ENCODE measurements around the gene PLD5. TPM values are rescaled to one million over a fixed set of nuclear protein-coding genes. Genes with fewer than 3 reads are reported as not detected.

The PLD5 gene
- total and polyA plus RNA-seq, 2 of the 13 experiments (the other 11 are each of a cell fraction or from before 2014, with no cell fraction given), result not detected

DNA sequence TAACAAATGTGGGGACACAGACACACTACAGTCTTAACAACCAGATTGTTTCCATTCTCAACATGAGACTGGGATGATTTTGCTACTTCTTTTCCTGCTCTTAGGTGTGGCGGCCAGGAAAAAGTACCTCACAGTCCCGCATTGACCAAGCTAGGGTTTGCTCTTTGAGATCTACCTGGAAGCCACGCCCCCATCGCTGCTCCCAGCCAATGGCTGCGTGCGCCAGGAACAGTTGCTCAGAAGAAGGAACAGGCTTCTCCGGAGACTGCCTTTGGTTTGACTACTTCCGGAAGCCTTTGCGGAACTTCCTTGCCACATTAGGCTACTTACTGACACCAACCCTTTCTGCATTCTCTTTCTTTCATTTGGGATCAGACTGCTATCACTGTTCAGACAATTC is 44.2 kb upstream of the PLD5 start:
- ATAC-seq (no peak), FAIRE-seq (no peak), DNase-seq (ENCODE audit: low spot score) (no peak)
- Histone ChIP-seq H3K4me1 (ENCODE audit: insufficient read depth, low read length) (no peaks in the 10 kb centered on the region), H3K9me3 (ENCODE audit: low read length) (no peaks in the 10 kb centered on the region), H3K27ac (ENCODE audit: extremely low read length, insufficient read depth, low read length) (no peak overlapping the region), H3K4me2 (ENCODE audit: low read depth, low read length) (no peak overlapping the region), H4K20me1 (ENCODE audit: insufficient read depth, low read length) (no peaks in the 10 kb centered on the region), H3K36me3 (replicated peaks in 1 of 2; ENCODE audit: control insufficient read depth in 1 of 2, insufficient read depth in 2 of 2, low read length in 2 of 2) (no peaks in the 10 kb centered on the region), H3K79me2 (ENCODE audit: insufficient read depth, low read length) (no peaks in the 10 kb centered on the region), H3K9ac (ENCODE audit: insufficient read depth, low read depth, low read length) (no peak overlapping the region), H2AFZ (ENCODE audit: low read length) (no peak overlapping the region), H3K27me3 (ENCODE audit: control insufficient read depth in 1 of 2, insufficient read depth in 2 of 2, low read length in 2 of 2) (no peaks in the 10 kb centered on the region), H3K4me3 (replicated peaks in 1 of 3; ENCODE audit: insufficient read depth in 1 of 3, low read depth in 2 of 3, low read length in 3 of 3) (no peak overlapping the region)
- TF ChIP-seq, protein P1, sequence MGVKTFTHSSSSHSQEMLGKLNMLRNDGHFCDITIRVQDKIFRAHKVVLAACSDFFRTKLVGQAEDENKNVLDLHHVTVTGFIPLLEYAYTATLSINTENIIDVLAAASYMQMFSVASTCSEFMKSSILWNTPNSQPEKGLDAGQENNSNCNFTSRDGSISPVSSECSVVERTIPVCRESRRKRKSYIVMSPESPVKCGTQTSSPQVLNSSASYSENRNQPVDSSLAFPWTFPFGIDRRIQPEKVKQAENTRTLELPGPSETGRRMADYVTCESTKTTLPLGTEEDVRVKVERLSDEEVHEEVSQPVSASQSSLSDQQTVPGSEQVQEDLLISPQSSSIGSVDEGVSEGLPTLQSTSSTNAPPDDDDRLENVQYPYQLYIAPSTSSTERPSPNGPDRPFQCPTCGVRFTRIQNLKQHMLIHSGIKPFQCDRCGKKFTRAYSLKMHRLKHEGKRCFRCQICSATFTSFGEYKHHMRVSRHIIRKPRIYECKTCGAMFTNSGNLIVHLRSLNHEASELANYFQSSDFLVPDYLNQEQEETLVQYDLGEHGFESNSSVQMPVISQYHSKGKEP (CRISPR knock-in tag; IDR thresholded peaks at IDR 0.05), result no peak
- TF ChIP-seq KLF13 (CRISPR knock-in tag; IDR thresholded peaks at IDR 0.05), result no peak
- no peak for TF ChIP-seq NPAS2 (CRISPR knock-in tag; IDR thresholded peaks at IDR 0.05; ENCODE audit: borderline replicate concordance)
- TF ChIP-seq GZF1 (CRISPR knock-in tag; IDR thresholded peaks at IDR 0.05), result no peak
- TF ChIP-seq, protein P2, sequence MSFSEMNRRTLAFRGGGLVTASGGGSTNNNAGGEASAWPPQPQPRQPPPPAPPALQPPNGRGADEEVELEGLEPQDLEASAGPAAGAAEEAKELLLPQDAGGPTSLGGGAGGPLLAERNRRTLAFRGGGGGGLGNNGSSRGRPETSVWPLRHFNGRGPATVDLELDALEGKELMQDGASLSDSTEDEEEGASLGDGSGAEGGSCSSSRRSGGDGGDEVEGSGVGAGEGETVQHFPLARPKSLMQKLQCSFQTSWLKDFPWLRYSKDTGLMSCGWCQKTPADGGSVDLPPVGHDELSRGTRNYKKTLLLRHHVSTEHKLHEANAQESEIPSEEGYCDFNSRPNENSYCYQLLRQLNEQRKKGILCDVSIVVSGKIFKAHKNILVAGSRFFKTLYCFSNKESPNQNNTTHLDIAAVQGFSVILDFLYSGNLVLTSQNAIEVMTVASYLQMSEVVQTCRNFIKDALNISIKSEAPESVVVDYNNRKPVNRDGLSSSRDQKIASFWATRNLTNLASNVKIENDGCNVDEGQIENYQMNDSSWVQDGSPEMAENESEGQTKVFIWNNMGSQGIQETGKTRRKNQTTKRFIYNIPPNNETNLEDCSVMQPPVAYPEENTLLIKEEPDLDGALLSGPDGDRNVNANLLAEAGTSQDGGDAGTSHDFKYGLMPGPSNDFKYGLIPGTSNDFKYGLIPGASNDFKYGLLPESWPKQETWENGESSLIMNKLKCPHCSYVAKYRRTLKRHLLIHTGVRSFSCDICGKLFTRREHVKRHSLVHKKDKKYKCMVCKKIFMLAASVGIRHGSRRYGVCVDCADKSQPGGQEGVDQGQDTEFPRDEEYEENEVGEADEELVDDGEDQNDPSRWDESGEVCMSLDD (CRISPR knock-in tag; IDR thresholded peaks at IDR 0.05; ENCODE audit: borderline replicate concordance), result no peak
- TF ChIP-seq, protein P3, sequence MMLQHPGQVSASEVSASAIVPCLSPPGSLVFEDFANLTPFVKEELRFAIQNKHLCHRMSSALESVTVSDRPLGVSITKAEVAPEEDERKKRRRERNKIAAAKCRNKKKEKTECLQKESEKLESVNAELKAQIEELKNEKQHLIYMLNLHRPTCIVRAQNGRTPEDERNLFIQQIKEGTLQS (CRISPR knock-in tag; IDR thresholded peaks at IDR 0.05), result no peak
- intact Hi-C loops (cut with micrococcal nuclease; ENCODE audit: unreplicated experiment), result no loop called here
- 39% methylated on average over 8 of the region's 9 CpGs for WGBS (ENCODE audit: low lambda C conversion rate)
- BruUV-seq (replicated peaks), result no TSS peak
- in situ Hi-C loops (cut with HindIII; ENCODE audit: extremely low pct_ligation_motif_present, low pct_unique_long_range_greater_than_20kb), result no loop called here
- CTCF ChIA-PET (ENCODE audit: low intra/inter-chr PET ratio, low total read pairs), result no interaction called here
- POLR2A ChIA-PET, result no interaction called here
